ENCODE data around the gene GPR148.

Gene GPR148

GRCh38 chr2:130736487-130736886, 7.6 kb downstream of the GPR148 start:
- no peak for ATAC-seq
- H3K27me3 Mint-ChIP-seq = peaks cover 32% of the 10 kb centered on the region

GRCh38 chr2:130737592-130737991, 8.7 kb downstream of the GPR148 start:
- Mint-ChIP-seq H3K4me1 (no peaks in the 10 kb centered on the region), H3K9me3 (peaks cover 11% of the 10 kb centered on the region), H3K27me3 (peaks cover 37% of the 10 kb centered on the region), H3K4me3 (no peak overlapping the region), H3K27ac (no peak overlapping the region), H3K36me3 (no peaks in the 10 kb centered on the region)
- no peak for ATAC-seq

More at GRCh38 chr2:130736487-130736886, 7.6 kb downstream of the GPR148 start:
- no peaks in the 10 kb centered on the region for H3K4me1 Mint-ChIP-seq
- peaks cover 11% of the 10 kb centered on the region for H3K9me3 Mint-ChIP-seq
- H3K4me3 Mint-ChIP-seq = no peak overlapping the region
- H3K27ac Mint-ChIP-seq = no peak overlapping the region
- no peaks in the 10 kb centered on the region for H3K36me3 Mint-ChIP-seq

- Mint-ChIP-seq H3K4me3 (no peak overlapping the region), H3K9me3 (peaks cover 5% of the 10 kb centered on the region), H3K27me3 (peaks cover 48% of the 10 kb centered on the region), H3K27ac (no peak overlapping the region), H3K4me1 (no peaks in the 10 kb centered on the region), H3K36me3 (no peaks in the 10 kb centered on the region)
- ATAC-seq = no peak
Measured at GRCh38 chr2:130740671-130741070, 11.8 kb downstream of the GPR148 start.

GRCh38 chr2:130743278-130743677, 14.4 kb downstream of the GPR148 start:
- Mint-ChIP-seq H3K27ac (no peak overlapping the region), H3K4me1 (no peaks in the 10 kb centered on the region), H3K36me3 (no peaks in the 10 kb centered on the region), H3K27me3 (peaks cover 36% of the 10 kb centered on the region), H3K4me3 (no peak overlapping the region), H3K9me3 (peaks cover 5% of the 10 kb centered on the region)
- ATAC-seq = no peak

- ATAC-seq = no peak
- H3K27ac Mint-ChIP-seq = no peak overlapping the region
- no peaks in the 10 kb centered on the region for H3K36me3 Mint-ChIP-seq
- no peaks in the 10 kb centered on the region for H3K4me1 Mint-ChIP-seq
- peaks cover 28% of the 10 kb centered on the region for H3K27me3 Mint-ChIP-seq
- H3K4me3 Mint-ChIP-seq = no peak overlapping the region
- peaks cover 5% of the 10 kb centered on the region for H3K9me3 Mint-ChIP-seq
Measured at GRCh38 chr2:130744287-130745117, 15.6 kb downstream of the GPR148 start.

GRCh38 chr2:130749078-130749477, 20.2 kb downstream of the GPR148 start:
- no peak overlapping the region for H3K27ac Mint-ChIP-seq
- H3K4me1 Mint-ChIP-seq = no peaks in the 10 kb centered on the region
- no peak overlapping the region for H3K4me3 Mint-ChIP-seq
- peaks cover 5% of the 10 kb centered on the region for H3K9me3 Mint-ChIP-seq
- peaks cover 37% of the 10 kb centered on the region for H3K27me3 Mint-ChIP-seq
- H3K36me3 Mint-ChIP-seq = no peaks in the 10 kb centered on the region
- no peak for ATAC-seq

GRCh38 chr2:130749641-130750040, 20.8 kb downstream of the GPR148 start:
- Mint-ChIP-seq H3K4me3 (no peak overlapping the region), H3K27ac (no peak overlapping the region), H3K4me1 (no peaks in the 10 kb centered on the region), H3K9me3 (peaks cover 5% of the 10 kb centered on the region), H3K36me3 (no peaks in the 10 kb centered on the region), H3K27me3 (peaks cover 37% of the 10 kb centered on the region)
- ATAC-seq = no peak

GRCh38 chr2:130754811-130755210, 25.9 kb downstream of the GPR148 start:
- Mint-ChIP-seq H3K36me3 (no peaks in the 10 kb centered on the region), H3K27ac (no peak overlapping the region), H3K4me1 (peaks cover 4% of the 10 kb centered on the region), H3K9me3 (no peaks in the 10 kb centered on the region), H3K4me3 (no peak overlapping the region), H3K27me3 (peaks cover 68% of the 10 kb centered on the region)
- ATAC-seq = no peak

GRCh38 chr2:130755256-130756052, 26.6 kb downstream of the GPR148 start, which contains the start of gene AMER3:
AMER3 (plus strand) TSS chr2:130755540; CDS start chr2:130762073, 6,533 bp downstream.
- no peaks in the 10 kb centered on the region for H3K9me3 Mint-ChIP-seq
- H3K4me3 Mint-ChIP-seq = peak within 1 kb of the TSS; percentile 38
- H3K4me1 Mint-ChIP-seq = peaks cover 4% of the 10 kb centered on the region
- H3K27ac Mint-ChIP-seq = no peak within 1 kb of the TSS
- H3K36me3 Mint-ChIP-seq = no peaks in the 10 kb centered on the region
- H3K27me3 Mint-ChIP-seq = peaks cover 72% of the 10 kb centered on the region
- peak; percentile 48 for ATAC-seq

- peak overlapping the region; percentile 50 for H3K4me3 Mint-ChIP-seq
- H3K9me3 Mint-ChIP-seq = no peaks in the 10 kb centered on the region
- peak; percentile 45 for ATAC-seq
- peaks cover 73% of the 10 kb centered on the region for H3K27me3 Mint-ChIP-seq
- H3K4me1 Mint-ChIP-seq = peaks cover 4% of the 10 kb centered on the region
- H3K36me3 Mint-ChIP-seq = no peaks in the 10 kb centered on the region
- H3K27ac Mint-ChIP-seq = no peak overlapping the region
Measured at GRCh38 chr2:130756053-130756873, 27.4 kb downstream of the GPR148 start.

GRCh38 chr2:130756874-130757668, 28.2 kb downstream of the GPR148 start:
- Mint-ChIP-seq H3K27me3 (peaks cover 81% of the 10 kb centered on the region), H3K4me3 (peak overlapping the region; percentile 50), H3K36me3 (no peaks in the 10 kb centered on the region), H3K9me3 (no peaks in the 10 kb centered on the region), H3K4me1 (peaks cover 4% of the 10 kb centered on the region), H3K27ac (no peak overlapping the region)
- ATAC-seq = no peak

- no peak for ATAC-seq
- H3K36me3 Mint-ChIP-seq = no peaks in the 10 kb centered on the region
Measured at GRCh38 chr2:130759906-130760753, 31.3 kb downstream of the GPR148 start.

GRCh38 chr2:130760754-130761751, 32.2 kb downstream of the GPR148 start:
- H3K36me3 Mint-ChIP-seq = no peaks in the 10 kb centered on the region

More at GRCh38 chr2:130759906-130760753, 31.3 kb downstream of the GPR148 start:
- no peaks in the 10 kb centered on the region for H3K9me3 Mint-ChIP-seq
- H3K27me3 Mint-ChIP-seq = peaks cover 56% of the 10 kb centered on the region
- peaks cover 4% of the 10 kb centered on the region for H3K4me1 Mint-ChIP-seq
- H3K27ac Mint-ChIP-seq = no peak overlapping the region
- no peak overlapping the region for H3K4me3 Mint-ChIP-seq

More at GRCh38 chr2:130760754-130761751, 32.2 kb downstream of the GPR148 start:
- Mint-ChIP-seq H3K27me3 (peaks cover 47% of the 10 kb centered on the region), H3K4me3 (no peak overlapping the region), H3K4me1 (no peaks in the 10 kb centered on the region), H3K27ac (no peak overlapping the region), H3K9me3 (no peaks in the 10 kb centered on the region)
- peak; percentile 5 for ATAC-seq
